ENCODE data around the gene BATF.

BATF gene

GRCh38 chr14:75579338-75579864, 57.1 kb downstream of the BATF start:
- H3K4me3 ChIP-seq (ENCODE audit: low read depth, low read length), result peak overlapping the region; percentile 59; the same call in 1 of the 2 replicates

GRCh38 chr14:75579882-75580281, 57.6 kb downstream of the BATF start:
- CTCF ChIA-PET, result interaction anchor here (1.4 to 13.2 kb wide), 4 partner anchors 18 to 130 kb away, joined by 3 to 896 read pairs (median 96); partner anchors contain the start of genes ERG28 and TTLL5
- POLR2A ChIA-PET, result no interaction called here
- TF ChIP-seq, protein P1, sequence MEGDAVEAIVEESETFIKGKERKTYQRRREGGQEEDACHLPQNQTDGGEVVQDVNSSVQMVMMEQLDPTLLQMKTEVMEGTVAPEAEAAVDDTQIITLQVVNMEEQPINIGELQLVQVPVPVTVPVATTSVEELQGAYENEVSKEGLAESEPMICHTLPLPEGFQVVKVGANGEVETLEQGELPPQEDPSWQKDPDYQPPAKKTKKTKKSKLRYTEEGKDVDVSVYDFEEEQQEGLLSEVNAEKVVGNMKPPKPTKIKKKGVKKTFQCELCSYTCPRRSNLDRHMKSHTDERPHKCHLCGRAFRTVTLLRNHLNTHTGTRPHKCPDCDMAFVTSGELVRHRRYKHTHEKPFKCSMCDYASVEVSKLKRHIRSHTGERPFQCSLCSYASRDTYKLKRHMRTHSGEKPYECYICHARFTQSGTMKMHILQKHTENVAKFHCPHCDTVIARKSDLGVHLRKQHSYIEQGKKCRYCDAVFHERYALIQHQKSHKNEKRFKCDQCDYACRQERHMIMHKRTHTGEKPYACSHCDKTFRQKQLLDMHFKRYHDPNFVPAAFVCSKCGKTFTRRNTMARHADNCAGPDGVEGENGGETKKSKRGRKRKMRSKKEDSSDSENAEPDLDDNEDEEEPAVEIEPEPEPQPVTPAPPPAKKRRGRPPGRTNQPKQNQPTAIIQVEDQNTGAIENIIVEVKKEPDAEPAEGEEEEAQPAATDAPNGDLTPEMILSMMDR (IDR thresholded peaks at IDR 0.05; ENCODE audit: insufficient read depth, low read length, missing control alignments), result no peak
- DNase-seq (ENCODE audit: low read depth, low spot score), result no peak
- H3K4me3 ChIP-seq (ENCODE audit: low read depth, low read length), result no peak overlapping the region

More at GRCh38 chr14:75579338-75579864, 57.1 kb downstream of the BATF start:
- TF ChIP-seq, protein P1 (IDR thresholded peaks at IDR 0.05; ENCODE audit: insufficient read depth, low read length, missing control alignments), result no peak
- CTCF ChIA-PET, result interaction anchor here (1.2 to 13.2 kb wide), 7 partner anchors 11 to 130 kb away, joined by 3 to 896 read pairs (median 18); partner anchors contain the start of genes ERG28 and TTLL5
- DNase-seq (ENCODE audit: low read depth, low spot score), result no peak
- POLR2A ChIA-PET, result no interaction called here

DNA sequence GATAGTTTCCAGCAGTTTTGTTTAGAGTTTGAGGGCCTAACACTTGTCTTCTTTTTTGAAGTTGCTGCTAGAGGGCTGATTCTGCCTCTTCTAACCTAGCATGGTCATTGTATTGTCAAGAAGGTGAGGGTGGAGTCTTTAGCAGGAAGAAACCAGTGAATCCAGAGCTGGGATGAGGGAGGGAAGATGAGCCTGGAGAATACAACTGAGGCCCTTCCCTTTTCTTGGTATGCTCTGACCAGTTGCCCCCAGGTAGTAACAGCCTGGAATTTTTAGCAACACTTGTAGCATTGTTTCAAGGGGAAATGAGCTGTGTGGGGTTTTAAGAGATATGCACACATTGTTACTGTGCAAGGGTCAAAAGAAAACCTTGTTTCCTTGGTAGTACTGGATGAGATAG, 65.1 kb downstream of the BATF start:
- no peak for DNase-seq (ENCODE audit: low read depth, low spot score)
- H3K4me3 ChIP-seq (ENCODE audit: low read depth, low read length), result no peak overlapping the region
- POLR2A ChIA-PET, result no interaction called here
- TF ChIP-seq, protein P1 (IDR thresholded peaks at IDR 0.05; ENCODE audit: insufficient read depth, low read length, missing control alignments), result no peak
- CTCF ChIA-PET, result interaction anchor here (2.2 kb wide), 1 partner anchor 67 kb away, joined by 7 read pairs; no protein-coding TSS in a partner anchor

GRCh38 chr14:75589931-75590330, 67.7 kb downstream of the BATF start:
- CTCF ChIA-PET, result interaction anchor here (1.4 to 1.5 kb wide), 2 partner anchors 12 to 68 kb away, joined by 4 to 8 read pairs; partner anchors contain the start of gene FLVCR2
- POLR2A ChIA-PET, result no interaction called here

GRCh38 chr14:75591331-75591946, 69.2 kb downstream of the BATF start:
- DNase-seq (ENCODE audit: low read depth, low spot score), result no peak
- CTCF ChIA-PET, result interaction anchor here (0.6 to 1.0 kb wide), 2 partner anchors 62 to 1000 kb away, joined by 3 read pairs; no protein-coding TSS in a partner anchor
- POLR2A ChIA-PET, result no interaction called here
- TF ChIP-seq, protein P1 (IDR thresholded peaks at IDR 0.05; ENCODE audit: insufficient read depth, low read length, missing control alignments), result no peak
- H3K4me3 ChIP-seq (ENCODE audit: low read depth, low read length), result no peak overlapping the region

More at GRCh38 chr14:75589931-75590330, 67.7 kb downstream of the BATF start:
- TF ChIP-seq, protein P1 (IDR thresholded peaks at IDR 0.05; ENCODE audit: insufficient read depth, low read length, missing control alignments), result no peak
- H3K4me3 ChIP-seq (ENCODE audit: low read depth, low read length), result no peak overlapping the region
- no peak for DNase-seq (ENCODE audit: low read depth, low spot score)

DNA sequence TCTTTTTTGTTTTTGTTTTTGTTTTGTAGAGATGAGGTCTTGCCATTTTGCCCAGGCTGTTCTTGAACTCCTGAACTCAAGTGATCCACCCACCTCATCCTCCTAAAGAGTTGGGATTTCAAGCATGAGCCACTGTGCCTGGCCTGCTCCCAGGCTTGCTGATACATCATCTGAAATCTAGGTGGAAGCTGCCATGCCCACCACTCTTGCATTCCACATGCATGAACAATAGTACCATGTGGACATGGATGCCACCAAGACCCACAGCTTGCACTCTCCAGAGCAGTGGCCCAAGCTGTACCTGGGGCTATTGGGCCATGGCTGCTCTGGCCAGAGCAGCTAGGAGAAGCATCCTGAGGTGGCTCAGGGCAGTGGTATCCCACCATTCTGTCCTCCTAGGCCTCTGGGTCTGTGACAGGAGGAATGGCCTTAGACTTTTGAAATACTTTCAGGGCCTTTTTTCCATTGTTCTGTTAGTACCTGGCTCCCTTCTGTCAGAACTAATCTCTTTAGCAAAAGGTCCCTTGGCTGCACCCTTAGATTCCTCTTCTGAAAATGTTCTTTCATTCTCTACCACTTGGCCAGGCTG, 69.8 kb downstream of the BATF start:
- CTCF ChIA-PET, result interaction anchor here (0.6 to 1.0 kb wide), 2 partner anchors 62 kb away, joined by 3 read pairs; no protein-coding TSS in a partner anchor
- H3K4me3 ChIP-seq (ENCODE audit: low read depth, low read length), result no peak overlapping the region
- POLR2A ChIA-PET, result no interaction called here
- TF ChIP-seq, protein P1 (IDR thresholded peaks at IDR 0.05; ENCODE audit: insufficient read depth, low read length, missing control alignments), result no peak
- no peak for DNase-seq (ENCODE audit: low read depth, low spot score)
